PC-3 (cell line): ENCODE results near the gene DST. TPM values are rescaled to one million over a fixed set of nuclear protein-coding genes. Genes with fewer than 3 reads are reported as not detected.

ENCODE experiments used
- ATAC-seq: fragments of 200-7000 bp; cut with Tn5 transposase; 2 replicates; pipeline ENCODE4 v1.9.1; 2020; ENCODE audit warnings: mild to moderate bottlenecking, moderate library complexity
- BruUV-seq: library from RNA; stranded (reverse); fragments of 400-500 nt; replicated peaks from 2 replicates; lab custom pipeline; 2021; lab: Mats Ljungman, UMichigan
- CTCF ChIA-PET: fragments of 300-600 bp; sonication (Branson Sonifier 250); formaldehyde crosslinking; loops from one replicate; lab custom pipeline; 2022; ENCODE audit warnings: antibody characterized with exemption; lab: Charles Lee
- POLR2A ChIA-PET: fragments of 300-600 bp; sonication (Branson Sonifier 250); formaldehyde crosslinking; loops from one replicate; lab custom pipeline; 2022; ENCODE audit warnings: antibody characterized with exemption; ENCODE audit not compliant: unreplicated experiment; lab: Charles Lee
- DNase-seq: peaks from one replicate; pipeline ENCODE4 v3.0.0-alpha.2; 2015
- H2AFZ ChIP-seq: fragments of 300-600 bp; sonication (generic); 2 replicates; pipeline ENCODE4 v1.6.0; 2016; ENCODE audit warnings: antibody characterized with exemption, low read length
- H3F3A ChIP-seq: fragments of 300-600 bp; sonication (generic); one replicate; pipeline ENCODE4 v1.6.0; 2017; ENCODE audit warnings: antibody characterized with exemption, low read length, control low read depth, mild to moderate bottlenecking; ENCODE audit not compliant: unreplicated experiment
- H3K27ac ChIP-seq: fragments of 300-600 bp; sonication (generic); 2 replicates; pipeline ENCODE4 v1.5.1; 2016; ENCODE audit warnings: mild to moderate bottlenecking, low read length
- H3K27me3 ChIP-seq: fragments of 300-600 bp; sonication (generic); 2 replicates; pipeline ENCODE4 v1.6.1; 2016; ENCODE audit warnings: low read length, mixed read lengths
- H3K36me3 ChIP-seq: fragments of 300-600 bp; sonication (generic); 2 replicates; pipeline ENCODE4 v1.6.1; 2016; ENCODE audit warnings: low read depth, mixed run types, low read length, mixed read lengths
- H3K4me1 ChIP-seq: fragments of 300-600 bp; sonication (generic); 2 replicates; pipeline ENCODE4 v1.5.1; 2016; ENCODE audit warnings: low read length; ENCODE audit not compliant: insufficient read depth
- H3K4me2 ChIP-seq: fragments of 300-600 bp; sonication (generic); 2 replicates; pipeline ENCODE4 v1.6.0; 2016; ENCODE audit warnings: low read length
- H3K4me3 ChIP-seq: fragments of 300-600 bp; sonication (generic); 2 replicates; pipeline ENCODE4 v1.5.1; 2016; ENCODE audit warnings: mild to moderate bottlenecking, low read length, mixed read lengths
- H3K79me2 ChIP-seq: fragments of 300-600 bp; sonication (generic); 2 replicates; pipeline ENCODE4 v1.6.1; 2017; ENCODE audit warnings: low read length, mixed read lengths
- H3K9ac ChIP-seq: fragments of 300-600 bp; sonication (generic); 2 replicates; pipeline ENCODE4 v1.6.0; 2016; ENCODE audit warnings: mild to moderate bottlenecking, low read length
- H3K9me2 ChIP-seq: fragments of 300-600 bp; sonication (generic); replicated peaks from 2 replicates; pipeline ENCODE4 v1.6.1; 2016; ENCODE audit warnings: mixed run types, low read length, mixed read lengths
- H3K9me3 ChIP-seq: fragments of 300-600 bp; sonication (generic); 2 replicates; pipeline ENCODE4 v1.6.1; 2016; ENCODE audit warnings: low read length, mixed read lengths
- H4K20me1 ChIP-seq: fragments of 300-600 bp; sonication (generic); 2 replicates; pipeline ENCODE4 v1.6.1; 2016; ENCODE audit warnings: low read length, mixed read lengths
- CTCF ChIP-seq: fragments of 300-600 bp; sonication (generic); conservative IDR thresholded peaks from 2 replicates; pipeline ENCODE4 v1.5.1; 2017; ENCODE audit warnings: antibody characterized with exemption, low read depth, mild to moderate bottlenecking, low read length
- EZH2 ChIP-seq: fragments of 300-600 bp; sonication (generic); IDR thresholded peaks from one replicate; pipeline ENCODE4 v1.6.1; 2017; ENCODE audit warnings: antibody characterized with exemption, mild to moderate bottlenecking, low read length; ENCODE audit not compliant: unreplicated experiment
- EZH2phosphoT487 ChIP-seq: fragments of 300-600 bp; sonication (generic); IDR thresholded peaks from 2 replicates; pipeline ENCODE4 v1.6.1; 2018; ENCODE audit warnings: mild to moderate bottlenecking, antibody characterized with exemption, low read length, borderline replicate concordance
- intact Hi-C: fragments of 100-400 bp; cut with micrococcal nuclease; formaldehyde crosslinking; loops from 2 replicates; pipeline ENCODE4 v1.9.0; 2023
- total RNA-seq: library from RNA; depleted of rRNA; stranded (reverse); fragments of >200 nt; gene quantifications from 2 replicates; pipeline ENCODE4 v1.2.3, GENCODE V29; 2014

Gene DST
- total RNA-seq, 1 experiment from 2014 or later: 81.5 TPM

DNA sequence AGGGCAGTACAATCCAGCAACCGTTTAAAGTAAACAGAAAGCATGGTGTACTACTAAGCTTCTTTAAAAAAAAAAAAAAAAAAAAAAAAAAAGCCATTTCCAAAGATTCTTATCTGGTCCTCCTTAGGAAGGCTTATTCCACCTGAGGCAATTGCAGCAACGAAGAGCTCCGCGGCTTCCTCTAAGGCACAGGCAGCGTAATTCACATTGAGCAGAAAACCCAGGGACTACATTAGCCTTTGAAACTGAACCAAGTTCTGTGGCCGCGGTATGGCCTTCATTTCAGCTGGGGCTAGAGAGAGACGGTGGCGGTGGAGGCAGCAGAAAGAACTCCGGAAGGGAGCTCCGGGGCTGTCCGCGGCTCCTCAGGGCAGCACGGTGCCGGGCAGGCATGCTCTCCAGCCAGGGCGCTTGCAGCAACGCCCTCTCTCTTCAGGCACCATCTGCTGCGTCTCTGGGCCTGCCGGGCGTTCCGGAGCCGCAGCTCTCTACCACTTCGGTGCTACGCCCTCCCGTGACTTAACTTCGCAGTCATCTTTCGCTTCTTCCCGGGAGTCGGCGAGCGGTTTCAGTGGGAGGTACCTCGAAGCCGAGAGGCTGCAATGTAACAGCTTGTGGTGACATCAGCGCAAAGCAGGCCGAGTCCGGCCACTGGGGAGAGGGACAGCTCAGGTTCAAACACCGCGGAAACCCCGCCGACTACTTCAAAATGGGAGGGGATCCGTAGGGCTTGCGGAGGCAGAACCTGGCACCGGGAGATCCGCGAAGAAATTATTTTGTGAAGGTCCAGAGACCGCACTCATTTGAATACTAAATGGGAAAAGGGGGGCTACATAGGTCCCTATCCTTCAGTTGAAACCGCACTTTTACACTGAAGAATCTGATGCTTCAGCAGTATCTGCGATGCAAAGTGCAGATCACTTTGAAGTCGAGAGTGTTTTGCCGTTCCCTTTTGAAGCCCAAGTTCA is 100.0 kb downstream of the DST start:
- Histone ChIP-seq H3K36me3 (no peaks in the 10 kb centered on the region), H3K9ac (peak overlapping the region; percentile 86), H3K27ac (peak overlapping the region; percentile 91), H3K79me2 (peaks cover 67% of the 10 kb centered on the region), H3F3A (peaks cover 4% of the 10 kb centered on the region), H2AFZ (peak overlapping the region; percentile 89), H3K9me3 (no peaks in the 10 kb centered on the region), H3K27me3 (no peaks in the 10 kb centered on the region), H3K4me2 (peak overlapping the region; percentile 89), H3K4me1 (peaks cover 49% of the 10 kb centered on the region), H3K9me2 (no peaks in the 10 kb centered on the region), H3K4me3 (peak overlapping the region; percentile 77), H4K20me1 (no peaks in the 10 kb centered on the region)
- ChIA-PET CTCF (interaction anchor here (0.5 to 1.7 kb wide), 7 partner anchors 10 to 1266 kb away, joined by 3 to 21 read pairs (median 5); no protein-coding TSS in a partner anchor), POLR2A (interaction anchor here (0.5 to 1.2 kb wide), 8 partner anchors 15 to 588 kb away, joined by 3 to 14 read pairs (median 5); no protein-coding TSS in a partner anchor)
- BruUV-seq: TSS peak; percentile 56
- TF ChIP-seq EZH2phosphoT487 (no peak), CTCF (peak; percentile 43)
- intact Hi-C loops: loop anchor here (1.0 to 2.0 kb wide), 3 partner anchors 17 to 184 kb away; no protein-coding TSS in a partner anchor
- DNase-seq (peak; percentile 98), ATAC-seq (peak; percentile 86)

GRCh38 chr6:56541741-56542360 is 100.8 kb downstream of the DST start:
- peak overlapping the region; percentile 89 for H3K4me2 ChIP-seq
- intact Hi-C loops: loop anchor here (1.0 to 2.0 kb wide), 3 partner anchors 17 to 183 kb away; no protein-coding TSS in a partner anchor
- DNase-seq (no peak), ATAC-seq (no peak)
- H3K9me3 ChIP-seq: no peaks in the 10 kb centered on the region
- H3K27me3 ChIP-seq: no peaks in the 10 kb centered on the region
- peaks cover 4% of the 10 kb centered on the region for H3F3A ChIP-seq
- TF ChIP-seq EZH2phosphoT487 (no peak), CTCF (no peak), EZH2 (no peak)
- TSS peak; percentile 41 for BruUV-seq
- no peaks in the 10 kb centered on the region for H3K9me2 ChIP-seq
- peaks cover 68% of the 10 kb centered on the region for H3K79me2 ChIP-seq
- CTCF ChIA-PET: interaction anchor here (0.5 to 1.7 kb wide), 6 partner anchors 11 to 1265 kb away, joined by 3 to 21 read pairs (median 6); no protein-coding TSS in a partner anchor
- H3K4me1 ChIP-seq: peaks cover 57% of the 10 kb centered on the region
- H3K27ac ChIP-seq: peak overlapping the region; percentile 91
- no peaks in the 10 kb centered on the region for H4K20me1 ChIP-seq
- POLR2A ChIA-PET: interaction anchor here (0.8 to 1.2 kb wide), 4 partner anchors 17 to 177 kb away, joined by 3 to 11 read pairs (median 5); no protein-coding TSS in a partner anchor
- peak overlapping the region; percentile 86 for H3K9ac ChIP-seq
- peak overlapping the region; percentile 89 for H2AFZ ChIP-seq
- peak overlapping the region; percentile 77 for H3K4me3 ChIP-seq
- no peaks in the 10 kb centered on the region for H3K36me3 ChIP-seq
